NCI-H1694 treated with DMSO at 0.1 percent for 48 hours (cell line): ENCODE measurements around the gene MPPED1.

ENCODE experiments used
- DNase-seq: peaks from one replicate; lab custom pipeline; 2025; lab: John Stamatoyannopoulos, UW

MPPED1 gene

DNA sequence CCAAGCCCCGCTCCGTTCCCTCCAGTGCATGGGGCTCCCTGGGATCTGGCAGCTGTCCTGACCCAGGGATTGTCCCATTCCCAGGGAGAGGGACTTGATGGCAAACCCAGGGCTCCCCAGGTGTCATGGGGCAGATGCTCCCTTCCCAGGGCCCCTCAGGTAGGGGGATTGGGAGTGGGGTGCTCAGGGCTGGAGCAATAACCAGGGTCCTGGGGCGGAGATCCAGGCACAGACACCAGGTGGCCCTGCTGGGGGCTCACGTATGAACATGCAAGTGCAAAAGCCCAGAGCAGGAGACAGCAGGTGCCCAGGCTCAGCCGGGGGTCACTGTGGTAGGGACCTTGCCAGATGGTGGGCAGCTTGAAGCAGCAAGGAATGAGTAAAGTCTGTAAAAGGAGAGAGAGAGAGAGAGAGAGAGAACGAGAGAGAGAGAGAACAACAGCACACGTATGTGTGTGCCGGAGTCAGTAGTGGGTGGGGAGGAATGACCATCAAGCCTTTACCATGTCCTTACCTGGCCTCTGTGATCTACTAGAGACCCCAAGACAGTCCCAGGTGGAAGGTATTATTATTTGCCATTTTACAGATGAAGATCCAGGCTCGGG lies 19.3 kb upstream of the MPPED1 start:
- no peak for DNase-seq

DNA sequence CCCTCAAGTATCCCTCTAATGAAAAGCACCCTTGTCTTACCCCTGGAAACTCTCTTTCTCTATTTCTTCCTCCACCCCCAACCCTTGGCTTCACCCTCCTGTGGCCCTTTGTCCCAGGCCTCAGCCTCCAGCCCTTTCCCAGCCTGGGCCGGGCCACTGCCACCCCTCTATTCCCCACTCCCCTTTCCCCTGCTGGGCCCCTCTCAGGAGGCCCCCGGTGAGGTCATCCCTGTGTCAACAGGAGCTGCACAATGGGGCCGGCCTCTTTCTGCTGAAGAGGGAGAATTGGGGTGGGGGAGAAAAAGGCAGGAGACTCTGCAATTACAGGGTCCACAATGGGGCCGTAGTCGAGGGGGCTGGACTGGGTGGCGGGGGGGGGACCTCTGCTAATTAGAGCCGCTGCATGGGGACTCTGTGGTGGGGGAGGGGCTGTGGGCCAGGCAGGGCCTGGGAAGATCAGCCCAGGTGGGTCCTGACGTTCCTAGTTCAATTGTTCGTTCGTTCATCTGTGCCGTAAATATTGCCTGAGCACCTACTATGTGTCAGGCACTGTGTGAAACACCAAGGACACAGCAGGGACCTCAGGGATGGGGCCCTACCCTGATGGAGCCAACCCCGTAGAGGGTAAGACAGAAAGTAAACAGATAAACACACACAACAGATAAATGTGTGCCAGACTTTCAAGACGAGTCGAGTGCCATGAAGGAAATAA lies 18.5 kb upstream of the MPPED1 start:
- DNase-seq, result no peak

DNA sequence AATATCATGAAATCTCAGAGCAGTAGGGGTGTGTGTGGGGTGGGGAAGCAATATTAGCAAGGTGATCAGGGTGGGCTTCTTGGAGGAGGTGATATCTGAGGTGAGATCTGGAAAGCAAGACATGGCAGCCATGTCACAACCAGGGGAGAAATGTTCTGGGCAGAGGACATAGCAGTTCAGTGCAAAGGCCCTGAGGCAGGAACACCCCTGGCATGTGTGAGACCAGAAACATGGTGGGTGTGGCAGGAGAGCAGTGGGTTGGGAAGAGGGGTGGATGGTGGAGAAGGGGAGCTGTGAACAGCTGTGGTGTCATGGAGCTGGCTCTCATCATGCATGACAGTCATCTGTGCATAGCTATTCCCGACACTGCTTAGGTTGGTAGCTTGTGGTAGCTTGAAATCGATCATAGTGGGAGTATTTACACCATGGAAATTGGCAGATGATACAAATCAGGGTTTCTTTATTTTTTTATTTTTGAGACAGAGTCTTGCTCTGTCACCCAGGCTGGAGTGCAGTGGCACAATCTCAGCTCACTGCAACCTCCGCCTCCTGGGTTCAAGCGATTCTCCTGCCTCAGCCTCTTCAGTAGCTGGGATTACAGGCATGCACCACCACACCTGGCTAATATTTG lies 17.9 kb upstream of the MPPED1 start:
- no peak for DNase-seq

DNA sequence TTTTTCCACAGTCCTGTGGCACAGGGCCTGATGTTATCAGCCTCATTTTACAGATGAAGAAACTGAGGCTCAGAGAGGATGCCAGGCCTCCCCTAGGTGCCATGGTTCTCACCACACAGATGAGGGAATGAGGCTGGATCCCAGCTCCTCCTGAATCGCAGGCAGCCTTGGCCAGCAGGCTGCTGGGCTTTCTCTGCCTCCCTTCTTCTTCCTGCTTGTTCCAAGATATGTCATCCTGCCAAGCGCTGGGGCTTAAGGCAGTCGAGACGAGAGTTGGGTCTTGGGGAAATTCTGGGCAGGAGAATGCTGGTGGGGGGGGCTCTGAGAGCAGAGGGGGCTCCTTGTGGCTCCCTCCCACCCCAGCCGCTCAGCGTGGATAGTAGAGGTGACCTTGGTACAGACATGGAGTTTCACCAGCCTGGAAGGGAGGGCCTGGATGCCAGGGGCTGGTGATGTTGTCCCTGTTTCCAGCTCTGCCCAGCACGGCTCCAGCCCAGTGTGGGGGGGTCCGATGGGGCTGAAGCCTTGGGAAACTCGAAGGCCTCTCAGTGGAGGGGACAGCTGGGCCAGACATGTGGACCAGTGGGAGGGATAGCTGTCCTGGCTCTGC lies 16.6 kb upstream of the MPPED1 start:
- no peak for DNase-seq

DNA sequence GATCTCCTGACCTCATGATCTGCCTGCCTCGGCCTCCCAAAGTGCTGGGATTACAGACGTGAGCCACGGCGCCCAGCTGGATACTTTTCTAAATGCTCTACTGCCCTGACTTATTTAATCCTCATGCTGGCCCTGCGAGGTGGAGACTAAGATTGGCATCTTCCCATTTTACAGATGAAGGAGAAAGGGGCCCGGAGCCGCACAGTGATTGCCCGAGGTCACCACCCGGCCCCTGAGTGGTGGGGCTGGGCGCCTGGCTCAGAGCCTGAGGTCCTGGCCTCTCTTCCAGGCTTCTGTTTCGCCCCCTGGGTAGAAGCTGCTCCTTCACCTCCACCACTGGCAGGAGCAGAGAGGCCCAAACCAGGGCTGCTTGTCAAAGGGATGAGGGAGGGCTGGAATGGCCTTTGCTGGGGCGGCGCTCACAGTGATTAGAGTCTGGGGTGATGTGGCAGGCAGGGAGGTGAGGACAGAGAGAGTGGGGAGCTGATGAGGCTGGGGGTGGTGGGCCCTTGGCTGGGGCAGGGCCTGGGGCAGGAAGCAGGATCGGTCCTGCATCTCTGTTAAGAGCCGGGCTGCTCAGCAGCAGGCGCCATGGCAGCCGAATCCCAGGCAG lies 15.4 kb upstream of the MPPED1 start:
- no peak for DNase-seq

DNA sequence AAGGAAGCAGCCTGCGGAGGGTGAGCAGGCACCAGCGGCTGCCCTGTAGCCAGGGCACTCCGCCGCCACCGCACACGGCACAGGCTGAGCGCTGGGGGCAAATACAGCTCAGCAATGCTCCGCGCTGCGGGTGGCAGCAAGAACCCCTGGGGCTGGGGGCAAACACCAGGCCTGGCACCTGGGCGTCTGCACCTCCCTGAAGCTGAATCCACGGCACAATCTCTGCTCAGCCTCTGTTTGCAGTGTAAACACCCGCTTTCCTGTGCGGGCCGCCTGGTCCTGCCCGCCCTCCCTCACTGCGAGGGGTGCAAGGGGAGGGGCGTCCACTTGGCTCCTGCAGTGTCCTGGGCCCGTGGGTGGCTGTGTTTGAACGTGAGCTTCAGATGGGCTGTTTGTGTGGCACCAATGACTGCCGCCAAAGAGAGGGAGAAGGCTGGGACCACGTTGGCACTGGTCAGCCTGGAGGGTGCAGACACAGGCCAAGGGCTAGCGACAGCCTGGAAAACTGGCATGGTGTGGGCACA lies 14.8 kb upstream of the MPPED1 start:
- DNase-seq, result no peak

DNA sequence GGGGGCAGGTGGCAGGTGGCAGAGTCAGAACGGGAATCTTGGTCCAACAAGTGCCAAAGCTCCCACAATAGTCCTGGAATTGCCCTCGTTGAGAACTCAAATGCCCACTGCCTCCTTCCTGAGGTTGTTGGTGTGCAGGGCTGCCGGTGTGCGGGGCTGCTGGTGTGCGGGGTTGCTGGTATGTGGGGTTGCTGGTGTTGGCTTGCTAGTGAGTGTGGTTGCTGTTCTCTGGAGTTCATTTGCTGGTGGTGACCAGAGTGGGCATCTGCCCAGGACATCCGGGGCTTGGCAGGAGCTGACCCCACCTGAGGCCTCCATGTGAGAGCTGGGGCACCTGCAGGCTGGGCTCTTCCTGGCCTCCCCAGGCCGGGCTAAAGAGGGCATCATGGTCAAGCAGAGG lies 14.0 kb upstream of the MPPED1 start:
- no peak for DNase-seq

DNA sequence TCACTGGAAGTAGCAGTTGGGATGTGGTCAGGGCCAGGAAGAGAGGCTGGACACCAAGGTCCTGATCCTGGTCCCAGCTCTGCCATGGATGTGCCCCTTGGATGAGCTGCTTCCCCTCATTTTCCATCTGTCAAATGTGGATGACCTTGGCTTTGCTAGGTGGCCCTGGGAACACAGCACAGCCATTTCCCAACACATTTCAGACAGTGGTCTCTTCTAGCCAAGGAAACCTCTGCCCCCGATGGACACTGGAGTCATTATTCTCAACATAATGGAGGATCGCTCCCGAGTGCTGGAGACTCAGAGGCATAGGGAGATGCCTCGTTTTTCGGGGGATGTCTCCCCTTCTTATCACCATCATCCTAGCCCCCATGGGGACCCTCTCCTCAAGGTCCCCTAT lies 13.6 kb upstream of the MPPED1 start:
- DNase-seq, result no peak

DNA sequence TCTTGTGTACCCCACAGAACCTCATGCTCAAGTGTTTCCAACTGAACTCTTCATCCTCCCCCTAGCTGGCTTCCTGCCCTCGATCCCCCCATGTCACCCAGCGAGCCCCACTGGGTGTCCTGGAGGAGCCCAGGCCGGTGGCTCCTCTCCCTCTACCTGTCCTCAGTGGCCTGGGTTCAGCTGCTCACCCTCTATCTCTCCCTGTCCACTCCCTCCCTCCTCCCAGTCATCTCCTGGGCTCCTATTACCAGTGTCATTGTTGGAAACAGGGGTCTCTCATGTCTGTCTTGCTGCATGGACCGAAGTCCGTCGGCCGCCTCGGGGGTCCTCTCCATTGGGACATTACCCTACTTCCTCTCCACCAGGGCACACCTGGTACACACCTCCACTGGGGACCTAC lies 12.9 kb upstream of the MPPED1 start:
- no peak for DNase-seq

DNA sequence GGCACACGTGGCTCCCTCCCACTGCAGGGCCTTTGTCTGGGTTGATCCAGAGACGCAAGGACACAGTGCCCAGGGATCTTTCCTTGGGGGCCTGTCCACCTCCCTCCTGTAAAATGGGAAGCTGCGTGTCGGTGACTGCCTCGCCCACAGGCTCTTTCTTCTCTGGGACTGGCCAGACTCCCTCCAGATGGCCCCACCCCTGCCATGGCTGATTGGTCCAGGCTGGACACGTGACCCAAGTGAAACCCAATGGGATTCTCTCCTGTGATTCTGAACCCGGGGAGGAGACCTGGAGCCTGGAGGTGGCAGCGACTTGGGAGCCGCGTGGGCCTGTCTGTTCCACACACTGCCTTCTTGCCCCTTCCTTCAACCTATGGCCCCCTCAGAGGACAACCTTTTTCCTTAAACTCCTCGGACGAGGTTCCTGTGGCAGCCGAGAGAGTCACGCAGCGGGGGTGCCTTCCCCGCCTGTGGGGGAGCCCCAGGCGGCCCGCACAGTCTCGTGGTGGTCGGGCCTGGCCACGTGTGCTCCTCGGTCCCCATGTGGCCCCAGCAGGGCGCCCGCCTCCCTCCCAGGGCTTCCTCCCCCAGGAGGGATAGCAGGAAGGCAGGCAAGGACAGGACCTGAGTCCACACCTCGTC lies 12.4 kb upstream of the MPPED1 start:
- no peak for DNase-seq

DNA sequence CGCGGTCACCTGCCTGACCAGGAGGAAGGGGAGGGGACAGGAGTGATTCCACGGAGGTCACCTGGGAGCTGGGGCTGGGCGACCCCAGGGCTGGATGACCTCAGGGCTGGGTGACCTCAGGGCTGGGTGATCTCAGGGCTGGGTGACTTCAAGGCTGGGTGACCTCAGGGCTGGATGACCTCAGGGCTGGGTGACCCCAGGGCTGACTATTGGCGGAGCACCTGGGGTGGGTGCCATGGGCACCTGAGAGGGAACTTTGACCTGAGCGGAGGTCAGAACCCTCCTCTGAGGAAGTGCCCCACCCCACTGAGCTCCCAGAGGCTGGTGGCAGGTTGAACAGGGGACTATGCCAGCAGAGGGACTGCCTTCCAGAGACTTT lies 11.8 kb upstream of the MPPED1 start:
- DNase-seq, result no peak

DNA sequence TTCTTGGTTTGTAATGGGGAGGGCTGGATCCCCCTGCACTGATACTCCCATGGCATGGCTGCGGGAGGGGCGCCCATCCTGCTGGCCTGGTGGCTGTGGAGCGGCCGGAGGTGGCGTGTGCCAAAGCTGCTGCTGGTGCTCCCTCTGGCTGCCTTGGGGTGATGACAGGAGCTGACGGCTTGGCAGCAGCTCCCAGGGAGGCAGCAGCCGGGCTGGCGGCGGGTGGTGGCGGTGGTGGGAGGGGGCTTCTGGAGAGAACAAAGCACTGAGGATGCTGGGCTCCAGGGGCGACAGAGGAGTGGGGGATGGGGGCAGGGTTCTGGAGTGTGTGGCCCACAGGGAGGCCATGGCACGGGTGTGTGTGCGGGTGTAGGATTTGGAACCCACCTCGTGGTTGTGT lies 11.4 kb upstream of the MPPED1 start:
- peak; percentile 26 for DNase-seq

DNA sequence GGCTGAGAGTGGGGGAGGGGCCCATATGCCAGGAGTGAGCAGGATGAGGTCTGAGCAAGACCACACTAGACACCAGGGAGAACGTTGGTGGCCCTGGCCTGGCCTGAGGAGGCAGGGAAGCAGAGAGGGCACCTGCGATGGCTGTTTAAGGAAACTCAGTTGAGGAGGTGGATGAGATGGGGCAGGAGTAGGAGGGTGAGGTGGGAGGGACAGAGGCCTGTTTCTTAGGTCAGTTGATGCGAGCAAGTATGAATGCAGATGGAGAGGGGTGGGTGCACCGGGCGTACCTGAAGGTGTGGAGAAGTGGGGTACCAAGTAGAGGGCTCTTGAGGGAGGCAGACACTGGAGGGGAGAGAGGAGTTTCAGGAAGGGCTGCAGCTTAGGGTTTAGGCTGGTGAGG lies 10.6 kb upstream of the MPPED1 start:
- DNase-seq, result no peak

DNA sequence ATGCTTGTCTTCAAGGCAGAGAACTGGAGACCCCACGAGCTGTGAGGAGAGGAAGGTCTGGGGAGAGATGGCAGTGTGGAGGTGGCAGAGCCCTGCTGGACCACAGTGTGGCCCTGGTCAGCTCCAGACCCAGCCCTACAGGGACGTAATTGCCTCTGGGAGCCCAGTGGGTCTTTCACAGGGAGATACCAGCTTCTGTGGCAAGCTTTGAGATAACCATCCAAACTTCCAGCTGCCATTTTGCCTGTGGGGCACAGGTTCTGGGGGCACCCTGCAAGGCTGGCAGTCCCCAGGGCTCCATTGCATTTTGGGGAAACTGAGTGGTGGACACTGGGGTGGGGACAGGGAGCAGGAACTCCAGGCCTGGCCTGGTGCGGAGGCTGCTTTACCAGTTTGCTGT lies 10.2 kb upstream of the MPPED1 start:
- no peak for DNase-seq

DNA sequence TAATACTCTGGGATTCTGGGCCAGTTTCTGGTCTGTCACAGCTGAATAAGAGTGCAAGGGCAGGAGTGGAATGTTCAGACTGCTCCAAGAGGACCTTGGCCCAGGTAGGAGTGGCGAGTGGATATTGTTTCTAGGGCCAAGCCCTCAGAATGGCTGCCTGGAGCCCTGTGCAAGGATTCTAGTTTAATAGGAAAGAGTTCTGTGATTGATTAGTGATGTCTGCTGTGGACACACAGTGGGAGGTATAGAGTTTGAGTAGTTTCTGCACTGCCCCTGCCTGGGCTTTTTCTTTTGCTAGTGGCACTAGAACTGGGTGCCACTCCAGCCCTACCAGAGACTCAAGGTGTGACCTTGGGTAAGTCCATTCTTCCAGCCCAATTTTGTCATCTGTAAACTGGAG lies 9.7 kb upstream of the MPPED1 start:
- DNase-seq, result no peak

DNA sequence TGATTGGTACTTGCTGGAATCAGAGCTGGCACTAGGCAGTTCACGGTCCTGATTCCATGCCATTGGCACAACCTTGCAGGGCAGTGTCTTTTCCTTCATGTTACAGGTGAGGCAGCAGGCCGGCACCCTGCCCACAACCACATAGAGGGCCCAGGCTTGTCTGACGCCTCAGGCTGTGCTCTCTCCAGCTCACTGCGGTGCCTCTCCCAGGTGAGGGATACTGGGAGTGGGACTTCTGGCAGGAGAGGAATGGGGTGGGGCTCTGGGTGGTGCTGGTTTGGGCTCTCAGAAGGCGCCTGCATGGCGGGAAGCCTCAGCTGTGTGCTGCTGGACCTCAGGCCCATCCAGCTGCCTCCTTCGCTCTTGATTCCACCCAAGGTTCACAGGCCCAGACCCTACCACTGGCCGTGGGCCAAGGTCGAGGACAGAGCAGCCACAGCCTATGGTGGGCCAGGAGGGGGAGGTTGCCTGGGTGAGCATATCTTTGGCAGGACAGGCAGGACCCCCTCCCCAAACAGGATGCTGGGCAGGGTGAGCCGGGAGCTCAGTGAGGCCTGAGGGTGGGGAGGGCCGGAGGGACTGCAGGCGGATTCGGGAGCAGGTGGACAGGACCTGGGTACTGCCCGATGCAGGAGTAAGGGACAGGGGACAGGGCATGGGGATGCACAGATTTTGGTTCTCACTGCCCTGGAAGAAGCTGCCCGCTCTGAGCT lies 7.0 kb upstream of the MPPED1 start:
- no peak for DNase-seq

DNA sequence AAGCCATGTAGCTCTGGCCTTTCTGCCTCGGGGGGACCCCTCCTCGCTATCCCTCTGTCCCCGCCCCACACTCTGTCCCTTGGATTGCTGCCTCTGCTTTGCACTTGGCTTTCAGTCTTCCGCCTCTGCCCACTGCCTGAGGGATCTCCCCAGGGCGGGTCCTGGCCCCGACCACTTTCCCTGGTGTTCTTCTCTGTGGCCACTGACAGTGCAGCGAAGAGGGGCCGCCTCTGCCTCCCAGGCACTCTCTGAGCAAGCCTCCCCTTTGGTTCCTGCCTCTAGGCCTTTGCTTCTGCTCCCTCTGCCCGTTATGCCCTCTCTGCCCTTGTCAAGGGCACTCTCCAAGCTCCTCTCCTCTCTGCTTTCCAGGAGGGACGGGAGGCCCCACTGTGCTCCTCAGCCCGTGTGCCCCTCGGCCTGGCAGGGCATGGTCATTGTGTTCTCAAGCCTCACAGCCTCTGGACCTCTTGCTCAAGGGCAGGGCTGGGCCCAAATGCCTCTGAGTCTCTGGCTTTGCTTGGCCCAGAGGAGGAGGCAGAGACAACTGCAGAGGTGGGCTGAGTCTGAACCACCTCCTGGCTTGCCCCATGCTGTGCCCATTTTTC lies 5.5 kb upstream of the MPPED1 start:
- no peak for DNase-seq

DNA sequence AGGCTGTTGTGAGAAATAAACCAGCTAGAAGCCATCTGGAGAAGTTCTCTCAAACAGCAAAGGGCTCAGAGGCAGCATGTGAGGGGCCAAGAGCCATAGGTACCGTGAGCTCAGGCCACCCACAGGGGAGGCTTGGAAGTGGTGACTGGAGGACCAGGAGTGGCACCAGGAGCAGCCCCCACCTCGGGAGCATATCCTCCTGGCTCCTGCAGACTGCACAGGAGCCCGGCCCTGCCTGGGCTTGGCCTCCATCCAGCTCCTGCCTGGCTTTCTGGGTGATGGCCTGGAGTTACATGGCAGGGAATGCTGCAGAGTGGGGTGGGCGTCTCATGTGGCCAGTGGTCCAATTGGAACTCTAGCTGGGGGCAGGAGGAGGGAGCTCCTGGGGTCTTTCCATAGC lies 4.2 kb upstream of the MPPED1 start:
- DNase-seq, result no peak

DNA sequence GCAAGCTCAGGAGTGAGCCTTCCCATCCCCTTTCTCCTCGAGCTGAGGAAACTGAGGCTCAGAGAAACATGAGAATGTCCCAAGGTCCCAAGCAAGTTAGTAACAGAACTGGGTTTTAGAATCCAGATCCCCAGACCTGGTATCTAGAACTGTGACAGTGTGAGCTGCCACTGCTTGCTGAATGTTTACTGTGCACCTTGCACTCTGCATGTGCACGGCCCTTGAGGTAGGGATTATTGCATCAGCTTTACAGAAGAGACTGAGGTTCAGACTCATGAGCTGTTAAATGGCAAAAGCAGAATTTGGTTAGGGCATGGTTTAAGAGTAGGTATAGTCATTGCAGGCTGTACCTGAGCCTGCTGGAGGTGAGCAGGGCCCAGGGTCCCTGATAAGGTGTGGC lies 3.8 kb upstream of the MPPED1 start:
- no peak for DNase-seq

DNA sequence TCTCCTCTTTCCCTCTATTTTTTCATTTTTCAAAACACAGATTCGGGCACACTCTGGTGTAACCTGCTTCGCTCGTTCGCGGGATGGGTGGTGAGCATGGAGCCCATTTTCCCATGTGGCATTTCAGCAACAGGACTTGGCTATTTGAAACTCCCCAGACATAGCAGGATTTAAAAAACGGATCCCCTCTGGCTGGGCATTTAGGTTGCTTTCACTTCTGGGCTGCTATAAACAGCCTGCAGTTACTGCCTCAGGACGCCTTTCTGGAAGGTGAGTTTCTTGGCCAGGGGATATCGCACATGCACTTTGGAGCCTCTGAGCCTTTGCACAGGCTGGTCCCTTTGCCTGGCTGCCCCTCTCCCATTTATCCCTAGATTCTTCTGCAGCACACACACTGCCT lies 2.8 kb upstream of the MPPED1 start:
- no peak for DNase-seq

DNA sequence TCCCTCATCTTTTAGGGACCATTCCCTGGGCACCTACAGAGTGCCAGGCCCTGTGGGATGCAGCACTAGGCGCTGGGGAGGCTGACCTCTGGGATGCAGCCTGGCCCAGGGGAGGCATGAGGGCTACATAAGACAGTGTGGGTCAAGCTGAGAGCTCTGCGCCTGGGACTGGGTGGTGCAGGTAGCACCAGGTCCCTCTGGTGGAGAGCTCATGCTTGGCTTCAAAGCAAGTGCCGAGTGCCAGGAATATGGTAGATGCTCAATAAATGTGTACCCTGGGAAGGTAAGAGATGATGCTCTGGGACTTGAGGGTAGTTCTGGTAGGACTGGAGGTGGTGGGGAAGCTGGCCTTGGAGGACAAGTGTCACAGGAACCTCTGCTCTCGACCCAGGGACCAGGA lies 2.0 kb upstream of the MPPED1 start:
- DNase-seq, result no peak
